ENCODE measurements around the gene MRPL22. TPM values are rescaled to one million over a fixed set of nuclear protein-coding genes. Genes with fewer than 3 reads are reported as not detected.
"Not testable (repeated sequence)": the region's sequence is repeated elsewhere in the genome, so short reads cannot be mapped to it uniquely, and the experiment has no call there.

MRPL22 gene
- polyA plus RNA-seq, 3 donors from 2014 or later = 79.7 to 98.9 (median 92.1) TPM

- peaks cover 13 to 59% (median 22%) of the 10 kb centered on the region in 3 donors for H3K36me3 Mint-ChIP-seq
Observed at GRCh38 chr5:154923441-154924430, 17.1 kb upstream of the MRPL22 start.

GRCh38 chr5:154933537-154933936, 7.3 kb upstream of the MRPL22 start:
- H3K27me3 Mint-ChIP-seq (ENCODE audit: low read depth in 3 of 3) = peaks cover 3 to 6% (median 3%) of the 10 kb centered on the region in 3 donors
- no peak overlapping the region for H3K4me3 Mint-ChIP-seq
- peaks cover 19 to 44% of the 10 kb centered on the region in 2 donors for H3K4me1 Mint-ChIP-seq
- peak overlapping the region in 1 of 6 donors; percentile 23 for H3K27ac Mint-ChIP-seq
- DNase-seq = no peak
- no peaks in the 10 kb centered on the region for H3K9me3 Mint-ChIP-seq
- peaks cover 8 to 27% (median 17%) of the 10 kb centered on the region in 3 donors for H3K36me3 Mint-ChIP-seq

More at GRCh38 chr5:154923441-154924430, 17.1 kb upstream of the MRPL22 start:
- Mint-ChIP-seq H3K4me1 (no peaks in the 10 kb centered on the region), H3K27ac (no peak overlapping the region), H3K9me3 (no peaks in the 10 kb centered on the region), H3K27me3 (ENCODE audit: low read depth in 3 of 3) (no peaks in the 10 kb centered on the region), H3K4me3 (no peak overlapping the region)
- DNase-seq = no peak

GRCh38 chr5:154934881-154935280, 6.0 kb upstream of the MRPL22 start:
- peaks cover 3 to 6% (median 5%) of the 10 kb centered on the region in 3 donors for H3K27me3 Mint-ChIP-seq (ENCODE audit: low read depth in 3 of 3)
- H3K36me3 Mint-ChIP-seq = peaks cover 7 to 22% (median 16%) of the 10 kb centered on the region in 3 donors
- no peak for DNase-seq
- H3K9me3 Mint-ChIP-seq = no peaks in the 10 kb centered on the region
- no peak overlapping the region for H3K4me3 Mint-ChIP-seq
- H3K27ac Mint-ChIP-seq = peak overlapping the region in 1 of 6 donors; percentile 5
- peaks cover 26 to 53% of the 10 kb centered on the region in 2 donors for H3K4me1 Mint-ChIP-seq

GRCh38 chr5:154937186-154937717, 3.6 kb upstream of the MRPL22 start:
- no peak for DNase-seq
- H3K4me1 Mint-ChIP-seq = peaks cover 42 to 76% of the 10 kb centered on the region in 2 donors

DNA sequence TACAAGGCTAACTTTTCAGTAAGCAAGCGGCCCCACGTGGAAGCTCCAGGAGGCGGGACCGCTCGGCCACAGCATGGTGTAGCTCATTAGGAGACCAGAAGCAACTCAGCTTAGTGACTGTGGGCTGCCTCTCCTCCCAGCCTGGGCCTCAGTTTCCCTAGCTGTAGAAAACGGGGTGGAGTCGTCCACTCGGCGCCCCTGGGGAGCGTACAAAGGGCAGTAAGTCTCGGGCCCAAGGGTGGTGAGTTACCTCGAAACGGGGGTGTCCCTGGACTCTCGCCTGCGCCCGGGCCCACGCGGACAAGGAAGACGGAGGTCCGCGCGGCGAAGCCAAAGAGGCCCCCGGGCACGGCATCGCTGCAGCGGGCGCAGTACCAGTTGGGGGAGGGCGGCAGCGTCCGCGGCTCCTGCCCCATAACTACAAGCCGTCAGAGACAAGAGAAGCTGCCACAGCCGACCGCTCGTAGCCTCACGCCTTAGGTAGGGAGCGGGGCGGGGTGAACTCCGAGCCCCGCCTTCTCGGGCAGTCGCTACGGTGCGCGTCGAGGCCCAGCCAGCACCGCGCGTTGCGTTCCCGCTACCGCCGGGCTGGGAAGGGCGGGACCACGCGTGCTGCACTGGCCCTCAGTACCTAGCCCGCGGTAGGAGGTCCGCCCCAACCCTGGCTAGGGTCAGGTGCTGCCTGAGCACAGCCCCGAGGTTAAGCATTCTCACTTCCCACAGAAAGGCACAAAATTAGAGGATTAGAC, 3.0 kb upstream of the MRPL22 start, which contains the start of gene GEMIN5:
Gene GEMIN5 (minus strand): TSS at position 494 of the 749 bp plus-strand sequence. CDS start 78 bp downstream, at position 416.
- H3K4me1 Mint-ChIP-seq = peaks cover 46 to 83% of the 10 kb centered on the region in 2 donors
- peak within 1 kb of the TSS; percentile 87 to 95 (median 91) for H3K4me3 Mint-ChIP-seq
- peak; percentile 82 to 85 (median 84) for DNase-seq
- peak within 1 kb of the TSS; percentile 48 to 90 (median 70) for H3K27ac Mint-ChIP-seq
- peaks cover 0 to 9% (median 6%) of the 10 kb centered on the region in 3 donors for H3K36me3 Mint-ChIP-seq
- peaks cover 11 to 14% (median 13%) of the 10 kb centered on the region in 3 donors for H3K27me3 Mint-ChIP-seq (ENCODE audit: low read depth in 3 of 3)
- H3K9me3 Mint-ChIP-seq = no peaks in the 10 kb centered on the region

More at GRCh38 chr5:154937186-154937717, 3.6 kb upstream of the MRPL22 start:
- Mint-ChIP-seq H3K9me3 (no peaks in the 10 kb centered on the region), H3K4me3 (peak overlapping the region; percentile 87 to 91 (median 90)), H3K27ac (peak overlapping the region in 3 of 6 donors; percentile 34 to 90 (median 69)), H3K36me3 (peaks cover 0 to 11% (median 6%) of the 10 kb centered on the region in 3 donors), H3K27me3 (ENCODE audit: low read depth in 3 of 3) (peaks cover 11 to 14% (median 13%) of the 10 kb centered on the region in 3 donors)

- H3K36me3 Mint-ChIP-seq, DNase-seq, H3K9me3 Mint-ChIP-seq: not testable (repeated sequence)
- Mint-ChIP-seq H3K4me3 (peak overlapping the region; percentile 45 to 95 (median 94)), H3K4me1 (peaks cover 49 to 81% of the 10 kb centered on the region in 2 donors), H3K27ac (peak overlapping the region in 5 of 6 donors; percentile 48 to 94 (median 76)), H3K27me3 (ENCODE audit: low read depth in 3 of 3) (peaks cover 11 to 14% (median 13%) of the 10 kb centered on the region in 3 donors)
Observed at GRCh38 chr5:154939387-154939786, 1.5 kb upstream of the MRPL22 start.

DNA sequence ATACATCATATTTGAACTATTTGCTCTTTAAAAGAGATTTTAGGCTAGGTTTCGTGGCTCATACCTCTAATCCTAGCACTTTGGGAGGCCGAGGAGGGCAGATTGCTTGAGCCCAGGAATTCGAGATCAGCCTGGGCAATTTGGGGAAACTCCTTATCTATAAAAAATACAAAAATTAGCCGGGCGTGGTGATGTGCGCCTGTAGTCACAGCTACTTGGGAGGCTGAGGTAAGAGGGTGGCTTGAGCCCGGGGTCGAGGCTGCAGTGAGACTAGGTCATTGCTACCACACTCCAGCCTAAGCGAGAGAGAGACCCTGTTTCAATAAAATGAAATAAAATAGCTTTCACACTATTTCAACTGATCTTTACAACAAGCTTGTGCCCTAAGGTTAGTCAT, 500 bp upstream of the MRPL22 start:
- H3K27me3 Mint-ChIP-seq (ENCODE audit: low read depth in 3 of 3) = peaks cover 10 to 14% (median 13%) of the 10 kb centered on the region in 3 donors
- no peaks in the 10 kb centered on the region for H3K9me3 Mint-ChIP-seq
- H3K4me1 Mint-ChIP-seq = peaks cover 48 to 72% of the 10 kb centered on the region in 2 donors
- H3K27ac Mint-ChIP-seq = peak overlapping the region; percentile 92 to 96 (median 94)
- no peak for DNase-seq
- H3K4me3 Mint-ChIP-seq = peak overlapping the region; percentile 94 to 99 (median 95)
- H3K36me3 Mint-ChIP-seq = no peaks in the 10 kb centered on the region

- Mint-ChIP-seq H3K36me3 (no peaks in the 10 kb centered on the region), H3K27ac (no peak overlapping the region), H3K9me3 (no peaks in the 10 kb centered on the region), H3K4me3 (peak overlapping the region in 2 of 5 donors; percentile 12 to 38), H3K27me3 (ENCODE audit: low read depth in 3 of 3) (peaks cover 6 to 11% (median 10%) of the 10 kb centered on the region in 3 donors), H3K4me1 (peaks cover 39 to 55% of the 10 kb centered on the region in 2 donors)
- DNase-seq = no peak
Observed at GRCh38 chr5:154943527-154943926, 2.7 kb downstream of the MRPL22 start.

DNA sequence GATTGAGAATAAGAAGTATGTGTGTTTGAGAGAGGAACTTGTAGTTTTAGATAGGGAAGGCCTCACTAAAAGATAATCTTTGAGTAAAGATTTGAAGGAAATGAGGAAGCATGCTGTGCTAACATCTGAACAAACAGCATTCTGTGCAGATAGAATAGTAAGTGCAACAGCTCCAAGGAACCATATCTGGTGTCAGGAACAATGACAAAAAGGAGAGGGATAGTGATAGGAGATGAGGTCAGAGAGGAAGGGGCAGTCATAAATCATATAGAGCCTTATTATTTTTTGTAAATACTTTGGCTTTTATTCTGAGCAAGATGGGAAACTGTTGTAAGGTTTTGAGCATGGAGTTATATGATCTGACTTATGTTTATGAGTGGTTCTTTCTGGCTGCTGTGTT, 3.8 kb downstream of the MRPL22 start:
- Mint-ChIP-seq H3K4me1 (peaks cover 41 to 60% of the 10 kb centered on the region in 2 donors), H3K27me3 (ENCODE audit: low read depth in 3 of 3) (peaks cover 6 to 10% (median 9%) of the 10 kb centered on the region in 3 donors), H3K36me3 (no peaks in the 10 kb centered on the region), H3K9me3 (no peaks in the 10 kb centered on the region), H3K4me3 (no peak overlapping the region), H3K27ac (no peak overlapping the region)
- no peak for DNase-seq

DNA sequence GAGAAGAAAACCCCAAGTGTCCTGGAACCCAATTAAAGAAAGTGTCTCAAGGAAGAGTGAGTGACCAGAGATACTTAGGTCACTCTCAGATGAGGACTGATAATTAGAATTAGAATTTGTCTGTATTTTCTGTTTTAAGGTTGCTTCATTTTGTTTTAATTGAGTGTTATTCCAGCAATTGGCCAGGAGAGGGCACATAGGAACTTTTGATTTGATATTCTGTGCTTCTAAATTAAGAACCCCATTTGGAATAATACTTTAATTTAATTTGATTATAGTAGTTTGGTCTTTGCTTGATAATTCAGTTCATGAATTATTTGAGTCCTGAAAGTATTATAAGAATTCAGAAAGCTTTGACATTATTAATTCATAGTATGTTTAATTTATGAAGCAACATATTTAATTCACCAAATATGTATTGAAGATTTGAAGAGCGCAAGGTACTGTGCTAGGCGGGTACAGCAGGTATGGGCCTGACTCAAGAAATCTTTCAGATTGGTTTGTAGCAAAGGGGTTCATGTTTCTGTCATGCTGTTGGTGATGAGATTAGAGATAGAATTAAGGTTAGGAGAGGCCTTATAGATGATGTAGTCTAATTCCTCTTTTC, 4.9 kb downstream of the MRPL22 start:
- no peaks in the 10 kb centered on the region for H3K9me3 Mint-ChIP-seq
- H3K27ac Mint-ChIP-seq = no peak overlapping the region
- no peak overlapping the region for H3K4me3 Mint-ChIP-seq
- no peak for DNase-seq
- no peaks in the 10 kb centered on the region for H3K36me3 Mint-ChIP-seq
- H3K4me1 Mint-ChIP-seq = peaks cover 41 to 60% of the 10 kb centered on the region in 2 donors
- H3K27me3 Mint-ChIP-seq (ENCODE audit: low read depth in 3 of 3) = peaks cover 4 to 7% (median 5%) of the 10 kb centered on the region in 3 donors

DNA sequence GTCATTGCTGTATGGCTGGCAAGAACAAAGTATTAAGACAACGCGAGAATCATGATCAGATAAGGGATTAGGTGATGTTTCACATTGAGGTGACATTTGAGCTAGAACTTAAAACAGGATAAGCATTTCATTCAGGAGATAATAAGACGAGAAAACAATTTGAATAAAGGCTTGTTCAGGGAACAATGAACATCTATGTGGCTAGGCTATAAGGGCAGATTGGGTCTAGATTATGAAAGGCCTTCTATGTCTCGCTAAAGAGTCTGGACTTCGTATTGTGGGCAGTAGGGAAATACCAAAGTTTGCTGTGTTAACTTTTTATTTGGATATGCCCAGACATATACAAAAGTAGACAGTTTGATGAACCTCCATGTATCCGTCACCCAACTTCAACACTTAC, 6.9 kb downstream of the MRPL22 start:
- Mint-ChIP-seq H3K36me3 (peaks cover 0 to 3% (median 0%) of the 10 kb centered on the region in 3 donors), H3K4me3 (no peak overlapping the region), H3K27ac (no peak overlapping the region), H3K9me3 (no peaks in the 10 kb centered on the region), H3K4me1 (peaks cover 30 to 51% of the 10 kb centered on the region in 2 donors), H3K27me3 (ENCODE audit: low read depth in 3 of 3) (no peaks in the 10 kb centered on the region)
- no peak for DNase-seq

DNA sequence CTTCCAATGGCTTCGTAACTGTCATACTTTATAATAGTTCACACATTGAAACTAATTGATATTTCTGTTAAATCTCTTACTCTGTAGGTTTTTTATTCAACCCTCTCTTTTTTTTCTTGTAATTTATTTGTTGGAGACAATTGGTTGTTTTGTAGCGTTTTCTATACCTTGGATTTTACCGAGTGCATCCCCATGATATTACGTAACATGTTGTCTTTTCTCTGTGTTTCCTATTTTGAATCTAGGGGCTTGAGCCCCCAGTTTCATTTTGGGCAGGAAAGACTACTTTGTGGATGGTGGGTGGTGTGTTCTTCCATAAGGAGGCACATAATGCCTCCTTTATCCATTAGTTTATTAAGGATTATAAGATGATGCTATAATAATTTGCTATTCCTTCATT, 7.4 kb downstream of the MRPL22 start:
- Mint-ChIP-seq H3K27ac (no peak overlapping the region), H3K36me3 (peaks cover 0 to 3% (median 0%) of the 10 kb centered on the region in 3 donors), H3K9me3 (no peaks in the 10 kb centered on the region), H3K4me3 (no peak overlapping the region), H3K27me3 (ENCODE audit: low read depth in 3 of 3) (no peaks in the 10 kb centered on the region), H3K4me1 (peaks cover 26 to 47% of the 10 kb centered on the region in 2 donors)
- no peak for DNase-seq

DNA sequence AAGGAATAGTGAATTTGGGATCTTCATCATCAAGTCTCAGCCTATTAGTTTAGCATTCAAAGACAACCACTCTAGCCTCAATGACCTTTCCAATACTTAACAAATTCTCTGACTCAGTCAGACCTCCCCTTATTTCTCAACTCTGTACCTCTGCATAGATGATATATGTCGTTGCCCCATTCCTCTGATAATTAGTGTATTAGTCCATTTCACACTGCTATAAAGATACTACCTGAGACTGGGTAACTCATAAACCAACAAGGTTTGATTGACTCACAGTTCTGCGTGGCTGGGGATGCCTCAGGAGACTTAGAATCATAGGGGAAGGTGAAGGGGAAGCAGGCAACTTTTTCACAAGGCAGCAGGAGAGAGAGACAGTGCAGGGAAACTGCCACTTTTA, 8.9 kb downstream of the MRPL22 start:
- peaks cover 0 to 3% (median 3%) of the 10 kb centered on the region in 3 donors for H3K36me3 Mint-ChIP-seq

More for the DNA sequence above, 8.9 kb downstream of the MRPL22 start:
- Mint-ChIP-seq H3K9me3 (no peaks in the 10 kb centered on the region), H3K27ac (peak overlapping the region in 4 of 6 donors; percentile 1 to 24 (median 10)), H3K4me1 (peaks cover 26 to 47% of the 10 kb centered on the region in 2 donors), H3K27me3 (ENCODE audit: low read depth in 3 of 3) (no peaks in the 10 kb centered on the region), H3K4me3 (no peak overlapping the region)
- no peak for DNase-seq
